Panc1 (cell line): ENCODE data around the gene PPP3CB. TPM values are rescaled to one million over a fixed set of nuclear protein-coding genes. Genes with fewer than 3 reads are reported as not detected.

Source experiments
- ATAC-seq: fragments of 200-7000 bp; cut with Tn5 transposase; 2 replicates; pipeline ENCODE4 v1.9.1; 2020; ENCODE audit warnings: mild to moderate bottlenecking, moderate library complexity
- BruUV-seq: library from RNA; stranded (reverse); fragments of 400-500 nt; replicated peaks from 2 replicates; lab custom pipeline; 2021; lab: Mats Ljungman, UMichigan
- CTCF ChIA-PET: fragments of 300-600 bp; sonication (Branson Sonifier 250); formaldehyde crosslinking; loops from one replicate; lab custom pipeline; 2022; ENCODE audit warnings: antibody characterized with exemption; lab: Charles Lee
- POLR2A ChIA-PET: fragments of 300-600 bp; sonication (Branson Sonifier 250); formaldehyde crosslinking; loops from one replicate; lab custom pipeline; 2022; ENCODE audit warnings: antibody characterized with exemption; lab: Charles Lee
- DNase-seq: peaks from one replicate; pipeline ENCODE4 v3.0.0-alpha.2; 2010; ENCODE audit warnings: low read depth, low spot score
- H3K27ac ChIP-seq: 2 replicates; pipeline ENCODE4 v1.5.1; 2011; ENCODE audit warnings: mild to moderate bottlenecking, low read length, inconsistent platforms
- H3K27me3 ChIP-seq: fragments of 200-500 bp; sonication (Bioruptor generic); 2 replicates; pipeline ENCODE4 v1.6.0; 2014; ENCODE audit warnings: low read length, inconsistent platforms; ENCODE audit not compliant: control insufficient read depth, insufficient read depth
- H3K36me3 ChIP-seq: fragments of 200-500 bp; sonication (Bioruptor generic); 2 replicates; pipeline ENCODE4 v1.5.1; 2014; ENCODE audit warnings: inconsistent platforms, mild to moderate bottlenecking, low read length, moderate library complexity; ENCODE audit not compliant: control insufficient read depth, insufficient read depth
- H3K4me1 ChIP-seq: 2 replicates; pipeline ENCODE4 v1.5.1; 2011; ENCODE audit warnings: inconsistent platforms, mild to moderate bottlenecking, low read length, moderate library complexity; ENCODE audit not compliant: control insufficient read depth, insufficient read depth
- H3K4me3 ChIP-seq, 2 experiments: 2 replicates each; pipeline ENCODE4 v1.5.1; 2011 to 2012; ENCODE audit warnings: low read depth in 2 of 2, low read length in 2 of 2, mild to moderate bottlenecking in 2 of 2, inconsistent platforms in 1 of 2, moderate library complexity in 1 of 2
- H3K9me3 ChIP-seq: fragments of 200-500 bp; sonication (Bioruptor generic); 2 replicates; pipeline ENCODE4 v1.5.1; 2014; ENCODE audit warnings: low read depth, mild to moderate bottlenecking, inconsistent platforms, low read length, moderate library complexity; ENCODE audit not compliant: control insufficient read depth, insufficient read depth
- CTCF ChIP-seq: fragments of 450-650 bp; IDR thresholded peaks from 2 replicates; pipeline ENCODE4 v1.5.1; 2017; ENCODE audit warnings: mild to moderate bottlenecking
- POLR2AphosphoS5 ChIP-seq: IDR thresholded peaks from 2 replicates; pipeline ENCODE4 v1.6.1; 2012; ENCODE audit warnings: mild to moderate bottlenecking, low read depth, low read length, moderate library complexity
- SIN3A ChIP-seq: IDR thresholded peaks from 2 replicates; pipeline ENCODE4 v1.6.1; 2012; ENCODE audit warnings: low read depth, mild to moderate bottlenecking, low read length, moderate library complexity, borderline replicate concordance; ENCODE audit not compliant: insufficient read depth
- in situ Hi-C: cut with HindIII; loops from 2 replicates; pipeline ENCODE4 v1.10.0; 2016; ENCODE audit warnings: low sequenced_read_pairs, low pct_unique_long_range_greater_than_20kb
- intact Hi-C: fragments of 100-400 bp; cut with micrococcal nuclease; formaldehyde crosslinking; loops from one replicate; pipeline ENCODE4 v1.10.0; 2022; ENCODE audit not compliant: unreplicated experiment
- total RNA-seq: library from RNA; stranded (reverse); gene quantifications from one replicate; pipeline ENCODE4 v1.2.1, GENCODE V29; 2021; ENCODE audit not compliant: unreplicated experiment
- TF ChIP-seq, protein P1 (sequence below), 2 experiments: IDR thresholded peaks; 2 replicates each; pipeline ENCODE4 v1.6.1; 2011 to 2012; ENCODE audit warnings: low read depth in 2 of 2, control low read depth in 1 of 2, low read length in 1 of 2, mild to moderate bottlenecking in 1 of 2, moderate library complexity in 1 of 2; ENCODE audit not compliant: insufficient read depth in 1 of 2

Gene PPP3CB
- total RNA-seq, 1 experiment from 2014 or later, result 34.8 TPM

GRCh38 chr10:73414230-73414945, 81.4 kb downstream of the PPP3CB start:
- Histone ChIP-seq H3K27ac (peak overlapping the region; percentile 87), H3K4me1 (peaks cover 6% of the 10 kb centered on the region; the same call in 1 of the 2 replicates), H3K27me3 (no peaks in the 10 kb centered on the region), H3K9me3 (no peaks in the 10 kb centered on the region), H3K36me3 (no peaks in the 10 kb centered on the region), H3K4me3 (peak overlapping the region; percentile 76 to 91)
- ATAC-seq (peak; percentile 55), DNase-seq (no peak)
- TF ChIP-seq, protein P1, sequence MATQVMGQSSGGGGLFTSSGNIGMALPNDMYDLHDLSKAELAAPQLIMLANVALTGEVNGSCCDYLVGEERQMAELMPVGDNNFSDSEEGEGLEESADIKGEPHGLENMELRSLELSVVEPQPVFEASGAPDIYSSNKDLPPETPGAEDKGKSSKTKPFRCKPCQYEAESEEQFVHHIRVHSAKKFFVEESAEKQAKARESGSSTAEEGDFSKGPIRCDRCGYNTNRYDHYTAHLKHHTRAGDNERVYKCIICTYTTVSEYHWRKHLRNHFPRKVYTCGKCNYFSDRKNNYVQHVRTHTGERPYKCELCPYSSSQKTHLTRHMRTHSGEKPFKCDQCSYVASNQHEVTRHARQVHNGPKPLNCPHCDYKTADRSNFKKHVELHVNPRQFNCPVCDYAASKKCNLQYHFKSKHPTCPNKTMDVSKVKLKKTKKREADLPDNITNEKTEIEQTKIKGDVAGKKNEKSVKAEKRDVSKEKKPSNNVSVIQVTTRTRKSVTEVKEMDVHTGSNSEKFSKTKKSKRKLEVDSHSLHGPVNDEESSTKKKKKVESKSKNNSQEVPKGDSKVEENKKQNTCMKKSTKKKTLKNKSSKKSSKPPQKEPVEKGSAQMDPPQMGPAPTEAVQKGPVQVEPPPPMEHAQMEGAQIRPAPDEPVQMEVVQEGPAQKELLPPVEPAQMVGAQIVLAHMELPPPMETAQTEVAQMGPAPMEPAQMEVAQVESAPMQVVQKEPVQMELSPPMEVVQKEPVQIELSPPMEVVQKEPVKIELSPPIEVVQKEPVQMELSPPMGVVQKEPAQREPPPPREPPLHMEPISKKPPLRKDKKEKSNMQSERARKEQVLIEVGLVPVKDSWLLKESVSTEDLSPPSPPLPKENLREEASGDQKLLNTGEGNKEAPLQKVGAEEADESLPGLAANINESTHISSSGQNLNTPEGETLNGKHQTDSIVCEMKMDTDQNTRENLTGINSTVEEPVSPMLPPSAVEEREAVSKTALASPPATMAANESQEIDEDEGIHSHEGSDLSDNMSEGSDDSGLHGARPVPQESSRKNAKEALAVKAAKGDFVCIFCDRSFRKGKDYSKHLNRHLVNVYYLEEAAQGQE (IDR thresholded peaks at IDR 0.05; ENCODE audit: insufficient read depth in 1 of 2, low read depth in 2 of 2, low read length in 1 of 2), result no peak
- TF ChIP-seq SIN3A, result 0 out of 2 replicates have a peak, but pooled peaks have one; percentile 4
- in situ Hi-C loops, result no loop called here
- BruUV-seq, result no TSS peak
- POLR2A ChIA-PET, result interaction anchor here (0.5 kb wide), 1 partner anchor 259 kb away, joined by 3 read pairs; no protein-coding TSS in a partner anchor
- CTCF ChIA-PET, result no interaction called here
- intact Hi-C loops, result no loop called here

GRCh38 chr10:73413528-73414229, 82.1 kb downstream of the PPP3CB start, which contains the start of gene ANXA7:
Gene ANXA7, minus strand, starts transcription at chr10:73414058. Its CDS starts 13,202 bp downstream, at chr10:73400856.
- in situ Hi-C loops (no loop called here), intact Hi-C loops (no loop called here)
- H3K4me1 ChIP-seq, result peaks cover 6% of the 10 kb centered on the region; the same call in 1 of the 2 replicates
- H3K27me3 ChIP-seq, result no peaks in the 10 kb centered on the region
- ATAC-seq (peak; percentile 99), DNase-seq (peak; percentile 41)
- H3K4me3 ChIP-seq, result peak within 1 kb of the TSS; percentile 76 to 91
- no peak for TF ChIP-seq CTCF
- peak; percentile 78 for TF ChIP-seq POLR2AphosphoS5
- TF ChIP-seq SIN3A, result 0 out of 2 replicates have a peak, but pooled peaks have one; percentile 49
- H3K9me3 ChIP-seq, result no peaks in the 10 kb centered on the region
- ChIA-PET POLR2A (interaction anchor here (0.5 kb wide), 1 partner anchor 259 kb away, joined by 3 read pairs; no protein-coding TSS in a partner anchor), CTCF (no interaction called here)
- peak within 1 kb of the TSS; percentile 87 for H3K27ac ChIP-seq
- TSS peak; percentile 75 for BruUV-seq
- H3K36me3 ChIP-seq, result no peaks in the 10 kb centered on the region
